ENCODE results near the gene LRRK1. TPM values are rescaled to one million over a fixed set of nuclear protein-coding genes. Genes with fewer than 3 reads are reported as not detected.

The LRRK1 gene
- total RNA-seq, 1 donor from 2014 or later: 105 TPM

GRCh38 chr15:101115393-101115785, 196.2 kb downstream of the LRRK1 start:
- Histone ChIP-seq H3K36me3 (no peaks in the 10 kb centered on the region), H3K27ac (no peak overlapping the region), H3K27me3 (no peaks in the 10 kb centered on the region), H3K4me1 (peaks cover 0 to 3% of the 10 kb centered on the region in 2 donors), H3K4me3 (no peak overlapping the region), H3K9me3 (no peaks in the 10 kb centered on the region)
- no peak for DNase-seq (ENCODE audit: low spot score in 2 of 2)
- intact Hi-C loops (cut with DNase I): loop anchor here (10.0 kb wide), 1 partner anchor 61 kb away; no protein-coding TSS in a partner anchor
- TF ChIP-seq CTCF (IDR thresholded peaks at IDR 0.05): no peak

- Histone ChIP-seq H3K9me3 (no peaks in the 10 kb centered on the region), H3K4me1 (peaks cover 4% of the 10 kb centered on the region in 2 donors), H3K27ac (no peak overlapping the region), H3K36me3 (no peaks in the 10 kb centered on the region), H3K4me3 (no peak overlapping the region), H3K27me3 (no peaks in the 10 kb centered on the region)
- no peak for TF ChIP-seq CTCF (IDR thresholded peaks at IDR 0.05)
- intact Hi-C loops (cut with DNase I): loop anchor here (10.0 kb wide), 1 partner anchor 61 kb away; no protein-coding TSS in a partner anchor
- no peak for DNase-seq (ENCODE audit: low spot score in 2 of 2)
Measured at GRCh38 chr15:101115786-101116680, 196.9 kb downstream of the LRRK1 start.

- H3K27ac ChIP-seq: no peak overlapping the region
Measured at GRCh38 chr15:101116681-101116976, 197.5 kb downstream of the LRRK1 start.

DNA sequence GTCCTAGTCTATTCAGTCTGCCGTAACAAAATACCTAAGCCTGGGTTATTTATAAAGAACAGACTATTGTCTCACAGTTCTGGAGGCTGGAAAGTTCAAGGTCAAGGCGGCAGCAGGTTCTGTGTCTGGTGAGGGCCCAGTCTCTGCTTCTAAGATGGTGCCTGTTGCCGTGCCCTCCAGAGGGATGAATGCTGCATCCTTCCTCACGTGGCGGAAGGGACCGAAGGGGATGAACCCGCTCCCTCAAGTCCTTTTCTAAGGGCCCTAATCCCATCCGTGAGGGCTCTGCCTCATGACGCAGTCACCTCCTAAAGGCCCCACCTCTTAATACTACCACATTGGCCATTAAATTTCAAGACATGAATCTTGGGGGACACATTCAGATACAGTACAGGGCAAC, 199.0 kb downstream of the LRRK1 start:
- Histone ChIP-seq H3K9me3 (no peaks in the 10 kb centered on the region), H3K4me1 (peaks cover 18 to 24% of the 10 kb centered on the region in 2 donors), H3K27ac (no peak overlapping the region), H3K4me3 (no peak overlapping the region), H3K27me3 (no peaks in the 10 kb centered on the region), H3K36me3 (no peaks in the 10 kb centered on the region)
- no peak for DNase-seq (ENCODE audit: low spot score in 2 of 2)
- no peak for TF ChIP-seq CTCF (IDR thresholded peaks at IDR 0.05)
- intact Hi-C loops (cut with DNase I): loop anchor here (10.0 kb wide), 1 partner anchor 63 kb away; no protein-coding TSS in a partner anchor

More at GRCh38 chr15:101116681-101116976, 197.5 kb downstream of the LRRK1 start:
- H3K36me3 ChIP-seq: no peaks in the 10 kb centered on the region
- TF ChIP-seq CTCF (IDR thresholded peaks at IDR 0.05): no peak
- H3K4me3 ChIP-seq: no peak overlapping the region
- DNase-seq (ENCODE audit: low spot score in 2 of 2): no peak
- intact Hi-C loops (cut with DNase I): loop anchor here (10.0 kb wide), 1 partner anchor 62 kb away; no protein-coding TSS in a partner anchor
- no peaks in the 10 kb centered on the region for H3K27me3 ChIP-seq
- H3K4me1 ChIP-seq: peaks cover 9 to 10% of the 10 kb centered on the region in 2 donors
- H3K9me3 ChIP-seq: no peaks in the 10 kb centered on the region

GRCh38 chr15:101118615-101119014, 199.5 kb downstream of the LRRK1 start:
- intact Hi-C loops (cut with DNase I): loop anchor here (10.0 kb wide), 1 partner anchor 64 kb away; no protein-coding TSS in a partner anchor
- Histone ChIP-seq H3K4me1 (peaks cover 18 to 24% of the 10 kb centered on the region in 2 donors), H3K36me3 (no peaks in the 10 kb centered on the region), H3K27ac (no peak overlapping the region), H3K4me3 (no peak overlapping the region), H3K9me3 (no peaks in the 10 kb centered on the region), H3K27me3 (no peaks in the 10 kb centered on the region)
- TF ChIP-seq CTCF (IDR thresholded peaks at IDR 0.05): no peak
- no peak for DNase-seq (ENCODE audit: low spot score in 2 of 2)
